Neural cell (in vitro differentiated cells): ENCODE data around the gene DHX15. TPM values are rescaled to one million over a fixed set of nuclear protein-coding genes. Genes with fewer than 3 reads are reported as not detected.

Source experiments
- H2AFZ ChIP-seq: fragments of 200-600, 300-800 bp; sonication (generic), shearing (Covaris generic); 2 replicates; pipeline ENCODE4 v1.6.0; 2014; ENCODE audit warnings: low read depth, mild to moderate bottlenecking, antibody characterized with exemption, low read length, moderate library complexity
- H3F3A ChIP-seq: fragments of 200-600 bp; shearing (Covaris generic); 2 replicates; pipeline ENCODE4 v1.6.1; 2016; ENCODE audit warnings: mild to moderate bottlenecking, moderate library complexity, mixed read lengths, antibody characterized with exemption, low read length; ENCODE audit not compliant: insufficient read depth, poor library complexity, severe bottlenecking
- H3K27ac ChIP-seq: fragments of 200-600, 300-800 bp; sonication (generic), shearing (Covaris generic); 2 replicates; pipeline ENCODE4 v1.5.1; 2014; ENCODE audit warnings: mild to moderate bottlenecking, low read length, moderate library complexity
- H3K27me3 ChIP-seq: fragments of 300-800, 200-600 bp; sonication (generic), shearing (Covaris generic); 2 replicates; pipeline ENCODE4 v1.6.0; 2014; ENCODE audit warnings: mild to moderate bottlenecking, low read depth, low read length, moderate library complexity; ENCODE audit not compliant: insufficient read depth
- H3K36me3 ChIP-seq: fragments of 300-800, 200-600 bp; sonication (generic), shearing (Covaris generic); 2 replicates; pipeline ENCODE4 v1.5.1; 2014; ENCODE audit warnings: mild to moderate bottlenecking, antibody characterized with exemption, low read length, moderate library complexity; ENCODE audit not compliant: insufficient read depth
- H3K4me2 ChIP-seq: fragments of 300-800, 200-600 bp; sonication (generic), shearing (Covaris generic); 2 replicates; pipeline ENCODE4 v1.6.0; 2014; ENCODE audit warnings: mild to moderate bottlenecking, low read length
- H3K4me3 ChIP-seq: fragments of 300-800, 200-600 bp; sonication (generic), shearing (Covaris generic); 2 replicates; pipeline ENCODE4 v1.5.1; 2014; ENCODE audit warnings: mild to moderate bottlenecking, low read length, moderate library complexity
- H3K79me2 ChIP-seq: fragments of 200-600 bp; shearing (Covaris generic); replicated peaks from 2 replicates; pipeline ENCODE4 v1.6.0; 2014; ENCODE audit warnings: mild to moderate bottlenecking, low read length, moderate library complexity; ENCODE audit not compliant: insufficient read depth
- H3K9ac ChIP-seq: fragments of 300-800, 200-600 bp; sonication (generic), shearing (Covaris generic); 2 replicates; pipeline ENCODE4 v1.6.1; 2016; ENCODE audit warnings: mild to moderate bottlenecking, low read length, mixed read lengths
- H3K9me2 ChIP-seq: fragments of 200-600 bp; shearing (Covaris generic); 2 replicates; pipeline ENCODE4 v1.6.1; 2016; ENCODE audit warnings: mild to moderate bottlenecking, low read length, mixed read lengths; ENCODE audit not compliant: insufficient read depth
- H3K9me3 ChIP-seq: fragments of 200-600, 300-800 bp; sonication (generic), shearing (Covaris generic); 2 replicates; pipeline ENCODE4 v1.6.1; 2016; ENCODE audit warnings: mild to moderate bottlenecking, mixed run types, low read length, moderate library complexity, mixed read lengths
- H4K20me1 ChIP-seq: fragments of 200-600 bp; shearing (Covaris generic); 2 replicates; pipeline ENCODE4 v1.6.1; 2016; ENCODE audit warnings: mild to moderate bottlenecking, mixed run types; ENCODE audit not compliant: insufficient read depth
- CTCF ChIP-seq: fragments of 450-650 bp; IDR thresholded peaks from 2 replicates; pipeline ENCODE4 v1.5.1; 2014; ENCODE audit warnings: antibody characterized with exemption, mild to moderate bottlenecking, moderate library complexity; ENCODE audit not compliant: poor library complexity, severe bottlenecking
- EP300 ChIP-seq: fragments of 450-650 bp; conservative IDR thresholded peaks from 2 replicates; pipeline ENCODE4 v1.6.1; 2014; ENCODE audit warnings: antibody characterized with exemption, mild to moderate bottlenecking, moderate library complexity; ENCODE audit not compliant: poor library complexity, severe bottlenecking
- EZH2 ChIP-seq: fragments of 200-600, 300-800 bp; shearing (Covaris generic), sonication (generic); IDR thresholded peaks from 2 replicates; pipeline ENCODE4 v1.6.1; 2014; ENCODE audit warnings: antibody characterized with exemption, low read length, borderline replicate concordance, mild to moderate bottlenecking; ENCODE audit not compliant: insufficient read depth, poor library complexity, severe bottlenecking
- MXI1 ChIP-seq: fragments of 450-650 bp; conservative IDR thresholded peaks from 2 replicates; pipeline ENCODE4 v1.6.1; 2014; ENCODE audit warnings: antibody characterized with exemption, mild to moderate bottlenecking; ENCODE audit not compliant: poor library complexity, severe bottlenecking
- POLR2AphosphoS5 ChIP-seq: IDR thresholded peaks from 2 replicates; pipeline ENCODE4 v1.6.1; 2012
- RAD21 ChIP-seq: fragments of 450-650 bp; conservative IDR thresholded peaks from 2 replicates; pipeline ENCODE4 v1.6.1; 2014; ENCODE audit warnings: antibody characterized with exemption, mild to moderate bottlenecking, moderate library complexity
- REST ChIP-seq: IDR thresholded peaks from 2 replicates; pipeline ENCODE4 v1.6.1; 2012; ENCODE audit warnings: borderline replicate concordance
- SMC3 ChIP-seq: fragments of 450-650 bp; conservative IDR thresholded peaks from 2 replicates; pipeline ENCODE4 v1.6.1; 2014; ENCODE audit warnings: antibody characterized with exemption, mild to moderate bottlenecking, moderate library complexity; ENCODE audit not compliant: poor library complexity
- TAF1 ChIP-seq: IDR thresholded peaks from 2 replicates; pipeline ENCODE4 v1.6.1; 2012; ENCODE audit warnings: low read depth
- polyA plus RNA-seq: library from polyadenylated mRNA; depleted of rRNA; stranded (reverse); fragments of >200 nt; gene quantifications from 2 replicates; pipeline ENCODE4 v1.2.3, GENCODE V29; 2014

DHX15 gene
- polyA plus RNA-seq, 1 donor from 2014 or later = 368 TPM

- TF ChIP-seq POLR2AphosphoS5 = no peak
- TF ChIP-seq EZH2 = no peak
- TF ChIP-seq MXI1 = no peak
Measured at GRCh38 chr4:24521544-24521943, 62.8 kb downstream of the DHX15 start (continued).

- Histone ChIP-seq H3K79me2 (peaks cover 6% of the 10 kb centered on the region), H3K9me2 (no peaks in the 10 kb centered on the region), H3K27me3 (no peaks in the 10 kb centered on the region), H3K9me3 (no peaks in the 10 kb centered on the region), H3K4me2 (no peak overlapping the region), H3K27ac (no peak overlapping the region), H3K9ac (no peak overlapping the region), H2AFZ (no peak overlapping the region), H4K20me1 (no peaks in the 10 kb centered on the region), H3K4me3 (no peak overlapping the region), H3K36me3 (peaks cover 2% of the 10 kb centered on the region), H3F3A (no peaks in the 10 kb centered on the region)
- no peak for TF ChIP-seq CTCF
- TF ChIP-seq POLR2AphosphoS5 = no peak
- TF ChIP-seq SMC3 = no peak
- TF ChIP-seq EP300 = no peak
- no peak for TF ChIP-seq EZH2
- TF ChIP-seq RAD21 = no peak
- TF ChIP-seq REST = no peak
- TF ChIP-seq TAF1 = no peak
- TF ChIP-seq MXI1 = no peak
Measured at GRCh38 chr4:24519649-24520048, 64.7 kb downstream of the DHX15 start.

GRCh38 chr4:24517676-24518075 lies 66.7 kb downstream of the DHX15 start:
- Histone ChIP-seq H3K27ac (no peak overlapping the region), H3K4me3 (no peak overlapping the region), H4K20me1 (no peaks in the 10 kb centered on the region), H3K9me2 (no peaks in the 10 kb centered on the region), H3K27me3 (no peaks in the 10 kb centered on the region), H3K4me2 (no peak overlapping the region), H2AFZ (no peak overlapping the region), H3K79me2 (peaks cover 3% of the 10 kb centered on the region), H3K9me3 (no peaks in the 10 kb centered on the region), H3F3A (no peaks in the 10 kb centered on the region), H3K9ac (no peak overlapping the region), H3K36me3 (no peaks in the 10 kb centered on the region)
- TF ChIP-seq REST (no peak), EZH2 (no peak), POLR2AphosphoS5 (no peak), EP300 (no peak), SMC3 (no peak), TAF1 (no peak), CTCF (no peak)
